K562 (cell line): ENCODE measurements around the gene ZNF213. TPM values are rescaled to one million over a fixed set of nuclear protein-coding genes. Genes with fewer than 3 reads are reported as not detected.

ENCODE experiments used
- BHLHE40 ChIP-seq: IDR thresholded peaks from 2 replicates; pipeline ENCODE4 v1.6.1; 2011; ENCODE audit warnings: low read length, improper control_type of control experiment
- CBFB ChIP-seq: sonication (generic); formaldehyde crosslinking; IDR thresholded peaks from 2 replicates; pipeline ENCODE4 v1.4.0; 2020; ENCODE audit warnings: mild to moderate bottlenecking, missing genetic modification reagents
- CREB1 ChIP-seq, 2 experiments: sonication (generic) in 1 of 2; formaldehyde crosslinking in 1 of 2; IDR thresholded peaks; 2 replicates each; pipeline versions ENCODE4 v1.6.1 to v1.8.0; 2012 to 2022; ENCODE audit warnings: inconsistent platforms in 1 of 2, mild to moderate bottlenecking in 1 of 2, missing genetic modification reagents in 1 of 2, moderate library complexity in 1 of 2
- CTCF ChIP-seq, 3 experiments: IDR thresholded peaks in 2 of 3; conservative IDR thresholded peaks in 1 of 3; 2 replicates each; pipeline ENCODE4 v1.5.1; 2011 to 2012; ENCODE audit warnings: low read length in 3 of 3, mild to moderate bottlenecking in 3 of 3, control low read depth in 2 of 3, improper control_type of control experiment in 1 of 3, inconsistent platforms in 1 of 3, low read depth in 1 of 3, mixed read lengths in 1 of 3, moderate library complexity in 1 of 3; ENCODE audit not compliant: insufficient read depth in 2 of 3
- CXXC5 ChIP-seq: fragments of 250-450 bp; sonication (Bioruptor Pico); IDR thresholded peaks from 2 replicates; pipeline ENCODE4 v1.8.0; 2022; ENCODE audit warnings: inconsistent platforms, mild to moderate bottlenecking, moderate library complexity
- MGA ChIP-seq: fragments of 450-650 bp; IDR thresholded peaks from 2 replicates; pipeline ENCODE4 v1.6.1; 2016; ENCODE audit warnings: mild to moderate bottlenecking, moderate library complexity
- MYC ChIP-seq, 2 experiments: fragments of 250-450 bp in 1 of 2; sonication (Bioruptor Pico) in 1 of 2; IDR thresholded peaks; 2 replicates each; pipeline versions ENCODE4 v1.5.1 to v1.6.1; 2012 to 2021; ENCODE audit warnings: low read depth in 2 of 2, borderline replicate concordance in 1 of 2, improper control_type of control experiment in 1 of 2, low read length in 1 of 2, mild to moderate bottlenecking in 1 of 2, moderate library complexity in 1 of 2
- RBFOX2 ChIP-seq: fragments of 200-400 bp; formaldehyde crosslinking; IDR thresholded peaks from 2 replicates; pipeline ENCODE4 v1.6.1; 2017; ENCODE audit warnings: low read depth, mild to moderate bottlenecking, low read length, moderate library complexity
- RCOR1 ChIP-seq, 2 experiments: IDR thresholded peaks; 2 replicates each; pipeline ENCODE4 v1.6.1; 2012; ENCODE audit warnings: low read depth in 2 of 2, low read length in 2 of 2, borderline replicate concordance in 1 of 2, improper control_type of control experiment in 1 of 2
- SMAD2 ChIP-seq: fragments of 150-350 bp; IDR thresholded peaks from 2 replicates; pipeline ENCODE4 v1.6.1; 2014; ENCODE audit warnings: low read depth, mild to moderate bottlenecking, low read length
- ZNF717 ChIP-seq: fragments of 250-450 bp; sonication (Bioruptor Pico); IDR thresholded peaks from 2 replicates; pipeline ENCODE4 v1.5.0; 2021
- polyA plus RNA-seq, 8 experiments: library from polyadenylated mRNA; depleted of rRNA in 4 of 8; stranded (reverse) in 5 of 8; unstranded in 3 of 8; fragments of >200 nt; fragmentation: Nextera tagmentation in 2 of 8; fragmentation: Illumina TruSeq in 1 of 8; extraction: Ambion mirVana in 2 of 8; extraction: Trizol in 1 of 8; gene quantifications; 2 replicates each; pipeline versions ENCODE4 v1.2.1 to v1.2.3, GENCODE V29; 2011 to 2014; ENCODE audit warnings: inconsistent platforms in 1 of 8, missing spikeins in 1 of 8
- total RNA-seq, 7 experiments: library from RNA; depleted of rRNA in 6 of 7; stranded (reverse); fragments of >200 nt in 6 of 7; fragmentation: Illumina TruSeq in 2 of 7; extraction: Trizol in 2 of 7; gene quantifications; 2 replicates each; pipeline versions ENCODE4 v1.2.1 to v1.2.3, GENCODE V29; 2011 to 2021; ENCODE audit warnings: low replicate concordance in 1 of 7

The ZNF213 gene
- total and polyA plus RNA-seq, 9 of the 15 experiments (the other 6 are each of a cell fraction or from before 2014, with no cell fraction given): 0.49 to 10.0 (median 1.8) TPM

- peak; percentile 66 for TF ChIP-seq MGA
- TF ChIP-seq SMAD2: no peak
- no peak for TF ChIP-seq MYC (IDR thresholded peaks at IDR 0.05; ENCODE audit: low read depth, low read length)
- TF ChIP-seq MYC (CRISPR knock-in tag; IDR thresholded peaks at IDR 0.05; ENCODE audit: borderline replicate concordance, low read depth): peak; percentile 43; the same call in 1 of the 2 replicates
- TF ChIP-seq ZNF717 (CRISPR knock-in tag): no peak
- TF ChIP-seq CXXC5 (CRISPR knock-in tag): peak; percentile 27; the same call in 1 of the 2 replicates
- peak; percentile 63 for TF ChIP-seq BHLHE40
- no peak for TF ChIP-seq CREB1 (IDR thresholded peaks at IDR 0.05)
- peak; percentile 35; the same call in 1 of the 2 replicates for TF ChIP-seq CREB1 (CRISPR knock-in tag; IDR thresholded peaks at IDR 0.05)
- 0 out of 2 replicates have a peak, but pooled peaks have one; percentile 32 for TF ChIP-seq RBFOX2
- TF ChIP-seq RCOR1 (IDR thresholded peaks at IDR 0.05; ENCODE audit: borderline replicate concordance in 1 of 2, low read depth in 2 of 2, low read length in 2 of 2): peak in 1 of 2 experiments; percentile 27; a peak in 1 of 4 replicates
- TF ChIP-seq CBFB: 0 out of 2 replicates have a peak, but pooled peaks have one; percentile 24
- peak; percentile 72 to 89 (median 73) for TF ChIP-seq CTCF (IDR thresholded peaks at IDR 0.05 in 2 of 3, conservative IDR thresholded peaks at IDR 0.05 in 1 of 3; ENCODE audit: insufficient read depth in 2 of 3, low read depth in 1 of 3, low read length in 3 of 3)
These were observed 33.6 kb upstream of the ZNF213 start (continued) for GRCh38 chr16:3101018-3101840.
